ENCODE data around the gene FRMD5. TPM values are rescaled to one million over a fixed set of nuclear protein-coding genes. Genes with fewer than 3 reads are reported as not detected.

The FRMD5 gene
- total RNA-seq, 1 donor from 2014 or later, result 4.3 TPM

- no peak for DNase-seq (ENCODE audit: low read depth)
Observed at GRCh38 chr15:44093836-44094235, 101.2 kb downstream of the FRMD5 start.

DNA sequence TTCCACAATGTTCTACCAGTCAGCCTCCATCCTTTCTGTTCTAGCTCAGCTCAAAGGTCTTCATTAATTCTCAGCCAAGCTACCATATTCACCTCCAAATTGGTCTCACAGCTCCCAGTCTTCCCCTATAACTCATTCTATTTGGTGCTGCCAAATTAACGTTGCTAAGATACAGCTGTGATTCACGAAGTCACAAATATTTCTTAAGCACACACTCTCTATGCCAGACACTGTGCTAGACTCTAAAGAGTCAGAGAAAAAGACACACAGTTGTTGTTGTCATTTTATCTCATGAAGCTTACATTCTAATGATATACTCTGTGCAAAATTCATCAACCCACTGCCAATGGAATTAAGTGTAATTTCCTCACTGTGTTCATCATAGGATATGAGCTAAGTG lies 102.8 kb downstream of the FRMD5 start:
- DNase-seq (ENCODE audit: low read depth), result peak; percentile 44

DNA sequence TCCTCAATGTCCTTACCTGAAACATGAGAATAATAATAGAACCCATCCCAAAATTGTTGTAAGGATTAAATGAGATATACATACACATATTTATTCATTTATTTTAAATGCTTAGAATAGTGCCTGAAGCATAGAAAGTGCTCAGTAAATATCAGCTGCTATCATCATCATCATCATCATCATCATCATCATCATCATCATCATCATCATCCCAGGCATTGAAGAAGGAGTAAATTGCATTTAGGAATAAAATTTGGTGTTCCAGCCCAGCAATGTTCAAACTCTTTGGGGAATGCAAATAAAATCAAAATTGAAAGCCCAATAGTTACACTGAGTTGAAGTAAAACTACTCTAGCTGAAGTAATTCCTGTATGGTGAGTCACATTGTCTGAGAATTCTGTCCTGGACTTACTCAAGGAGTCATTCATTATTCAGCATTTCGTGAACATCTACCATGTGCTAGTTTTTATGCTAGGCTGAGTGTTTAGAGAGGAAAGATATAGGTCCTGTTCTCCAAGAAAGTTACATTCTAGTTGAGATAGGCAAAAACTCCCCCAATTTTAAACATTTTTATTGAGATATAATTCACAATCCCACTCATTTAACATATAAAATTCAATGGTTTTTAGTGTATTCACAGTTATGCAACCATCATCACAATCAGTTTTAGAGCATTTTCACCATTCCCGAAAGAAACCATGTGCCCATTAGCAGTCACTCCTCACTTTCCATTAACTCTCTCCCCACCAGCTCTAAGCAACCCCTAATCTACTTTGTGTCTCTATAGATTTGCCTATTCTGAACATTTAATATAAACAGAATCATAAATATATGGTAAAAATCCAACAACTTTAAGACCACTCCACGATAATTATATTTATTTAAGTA lies 107.2 kb downstream of the FRMD5 start:
- DNase-seq (ENCODE audit: low read depth), result peak; percentile 93

GRCh38 chr15:44084770-44085169 lies 110.3 kb downstream of the FRMD5 start:
- DNase-seq (ENCODE audit: low read depth), result no peak

DNA sequence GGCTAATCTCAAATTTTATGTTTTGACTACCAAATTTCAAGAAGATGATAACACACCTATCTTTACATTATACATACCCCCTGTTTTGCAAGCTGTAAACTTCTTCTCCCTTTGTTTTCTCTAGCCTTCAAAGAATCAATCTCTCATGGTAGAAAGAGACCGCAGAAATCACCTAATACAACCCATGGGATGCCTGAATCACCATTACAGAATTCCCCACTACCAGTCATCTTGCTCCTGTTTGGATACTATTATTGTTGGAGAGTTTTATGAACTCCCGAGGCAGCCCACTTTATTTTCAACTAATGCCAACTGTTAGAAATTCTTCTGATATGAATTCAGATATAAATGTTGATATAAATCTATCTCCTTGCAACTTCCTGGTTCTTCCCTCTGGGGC lies 110.9 kb downstream of the FRMD5 start:
- DNase-seq (ENCODE audit: low read depth), result no peak

DNA sequence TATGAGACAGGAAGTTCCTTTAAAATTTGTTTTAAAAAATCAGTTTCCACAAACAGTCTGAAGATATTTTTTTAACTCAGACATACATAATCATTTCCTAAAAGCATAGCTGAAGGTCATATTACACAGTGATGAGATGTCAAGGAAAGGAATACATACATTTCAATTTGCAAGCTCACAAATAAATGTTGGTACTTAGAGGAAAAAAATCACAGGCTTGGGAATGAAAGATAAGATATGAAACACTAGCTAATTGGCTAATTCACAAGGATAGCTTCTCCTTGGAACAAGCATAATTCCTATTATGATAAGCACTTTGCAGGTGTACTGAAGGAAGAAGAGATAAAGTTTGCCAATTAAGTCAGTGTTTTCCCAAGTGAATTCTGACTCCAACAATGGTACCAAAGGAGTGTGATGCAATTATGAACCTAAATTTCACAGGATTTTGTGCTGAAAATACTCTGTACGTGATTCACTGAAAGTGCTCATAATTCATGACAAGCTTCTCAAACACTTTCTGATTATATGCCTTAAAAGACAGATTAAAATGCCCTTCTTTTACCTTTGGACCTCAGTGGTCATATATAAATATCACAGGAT lies 112.4 kb downstream of the FRMD5 start:
- DNase-seq (ENCODE audit: low read depth), result no peak

DNA sequence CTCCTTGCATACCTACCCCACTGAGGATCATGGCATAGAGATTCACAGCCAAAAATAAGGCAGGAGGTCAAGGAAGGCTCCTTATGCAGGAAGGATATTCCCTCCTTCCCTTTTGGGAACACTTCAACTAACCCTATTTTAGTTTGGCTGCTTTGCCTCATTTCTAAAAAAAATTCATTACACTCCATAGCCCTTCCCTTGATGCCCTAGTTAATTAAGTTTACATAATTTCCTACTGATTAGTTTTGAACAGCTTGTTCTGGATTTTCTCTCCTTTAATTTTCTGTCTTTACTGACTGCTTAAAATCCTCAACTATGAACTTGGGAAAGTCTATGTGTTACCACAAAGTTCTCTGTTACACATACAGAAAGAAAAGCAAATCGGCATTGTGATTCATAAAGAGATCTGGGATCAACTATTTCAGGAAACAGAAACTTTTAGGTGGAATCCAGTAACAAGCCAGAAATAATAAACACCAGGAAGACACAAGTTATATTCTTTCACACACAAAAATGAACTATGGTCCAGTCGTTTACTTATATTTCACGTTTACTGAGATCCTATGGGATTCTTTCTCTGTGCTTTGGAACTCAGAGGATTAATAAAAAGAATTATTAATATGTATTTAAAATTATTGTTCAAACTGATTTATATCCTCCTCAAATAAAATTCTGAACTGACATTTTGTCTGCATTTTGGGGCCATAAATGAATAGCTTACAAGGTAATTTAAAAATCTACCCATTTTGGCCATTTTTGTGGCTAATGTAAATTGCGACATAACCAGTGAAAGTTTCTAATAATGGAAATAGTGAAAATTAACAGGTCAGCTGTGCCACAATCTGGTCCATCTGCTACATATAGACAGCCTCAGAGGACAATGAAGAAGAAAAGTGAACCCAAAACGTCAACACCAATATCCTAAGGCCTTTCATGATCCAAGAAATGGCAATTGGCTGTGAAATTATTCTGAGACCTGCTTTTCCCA lies 113.8 kb downstream of the FRMD5 start:
- no peak for DNase-seq (ENCODE audit: low read depth)

- DNase-seq (ENCODE audit: low read depth), result no peak
Observed at GRCh38 chr15:44075535-44075934, 119.5 kb downstream of the FRMD5 start.

GRCh38 chr15:44069489-44069888 lies 125.6 kb downstream of the FRMD5 start:
- DNase-seq (ENCODE audit: low read depth), result no peak

GRCh38 chr15:44068347-44068746 lies 126.7 kb downstream of the FRMD5 start:
- no peak for DNase-seq (ENCODE audit: low read depth)

GRCh38 chr15:44066211-44066827 lies 128.8 kb downstream of the FRMD5 start:
- peak; percentile 64 for DNase-seq (ENCODE audit: low read depth)

DNA sequence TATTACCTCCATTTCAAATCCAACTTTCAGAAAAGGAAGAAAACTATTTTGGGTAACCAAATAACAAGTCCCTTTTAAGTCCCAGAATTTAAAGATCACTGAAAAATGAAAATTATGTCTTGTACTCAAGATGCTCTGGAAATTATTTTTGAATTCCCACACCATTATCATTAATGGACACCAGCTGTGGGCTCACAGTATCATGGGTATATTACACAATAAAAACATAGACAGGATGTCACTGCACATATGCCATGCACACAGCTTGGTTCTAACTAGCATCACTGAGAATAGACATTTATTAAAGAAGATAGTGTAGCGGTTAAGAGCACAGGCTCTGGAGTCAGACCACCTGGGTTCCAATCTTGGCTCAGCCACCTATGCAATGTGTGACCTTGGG lies 130.4 kb downstream of the FRMD5 start:
- no peak for DNase-seq (ENCODE audit: low read depth)

- DNase-seq (ENCODE audit: low read depth), result no peak
Observed at GRCh38 chr15:44058126-44058525, 136.9 kb downstream of the FRMD5 start.

- DNase-seq (ENCODE audit: low read depth), result no peak
Observed at GRCh38 chr15:44045661-44046060, 149.4 kb downstream of the FRMD5 start.

DNA sequence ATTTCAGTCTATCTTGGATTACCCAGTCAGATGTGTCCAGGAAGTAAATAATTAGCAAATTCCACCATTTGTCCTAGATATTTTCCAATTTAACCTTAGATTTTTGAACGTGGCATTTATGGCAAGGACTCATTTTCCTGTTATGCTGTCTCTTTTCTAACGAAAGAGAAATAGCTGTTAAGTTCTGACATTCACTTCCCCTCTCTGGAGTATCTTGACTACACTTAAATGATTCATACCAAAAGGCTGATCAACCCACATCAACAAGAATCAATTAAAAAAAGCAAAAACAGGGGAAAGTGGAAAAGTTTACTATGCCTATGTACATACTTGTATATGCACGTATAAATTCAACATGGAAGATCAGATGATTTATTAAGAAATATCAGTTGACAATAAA lies 149.9 kb downstream of the FRMD5 start:
- no peak for DNase-seq (ENCODE audit: low read depth)

DNA sequence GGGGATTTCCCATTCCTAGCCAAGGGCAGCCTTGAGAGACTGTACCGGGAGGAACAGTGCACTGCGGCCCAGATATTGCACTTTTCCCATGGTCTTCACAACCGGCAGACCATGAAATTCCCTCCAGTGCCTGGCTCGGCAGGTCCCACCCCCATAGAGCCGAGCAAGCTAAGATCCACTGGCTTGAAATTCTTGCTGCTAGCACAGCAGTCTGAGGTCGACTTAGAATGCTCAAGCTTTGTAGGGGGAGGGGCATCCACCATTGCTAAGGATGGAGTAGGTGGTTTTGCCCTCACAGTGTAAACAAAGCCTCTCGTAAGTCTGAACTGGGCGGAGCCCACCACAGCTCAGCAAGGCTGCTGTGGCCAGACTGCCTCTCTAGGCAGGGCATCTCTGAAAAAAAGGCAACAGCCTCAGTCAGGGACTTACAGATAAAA lies 156.3 kb downstream of the FRMD5 start:
- DNase-seq (ENCODE audit: low read depth), result peak; percentile 95

- no peak for DNase-seq (ENCODE audit: low read depth)
Observed at GRCh38 chr15:44035781-44036699, 159.0 kb downstream of the FRMD5 start.

DNA sequence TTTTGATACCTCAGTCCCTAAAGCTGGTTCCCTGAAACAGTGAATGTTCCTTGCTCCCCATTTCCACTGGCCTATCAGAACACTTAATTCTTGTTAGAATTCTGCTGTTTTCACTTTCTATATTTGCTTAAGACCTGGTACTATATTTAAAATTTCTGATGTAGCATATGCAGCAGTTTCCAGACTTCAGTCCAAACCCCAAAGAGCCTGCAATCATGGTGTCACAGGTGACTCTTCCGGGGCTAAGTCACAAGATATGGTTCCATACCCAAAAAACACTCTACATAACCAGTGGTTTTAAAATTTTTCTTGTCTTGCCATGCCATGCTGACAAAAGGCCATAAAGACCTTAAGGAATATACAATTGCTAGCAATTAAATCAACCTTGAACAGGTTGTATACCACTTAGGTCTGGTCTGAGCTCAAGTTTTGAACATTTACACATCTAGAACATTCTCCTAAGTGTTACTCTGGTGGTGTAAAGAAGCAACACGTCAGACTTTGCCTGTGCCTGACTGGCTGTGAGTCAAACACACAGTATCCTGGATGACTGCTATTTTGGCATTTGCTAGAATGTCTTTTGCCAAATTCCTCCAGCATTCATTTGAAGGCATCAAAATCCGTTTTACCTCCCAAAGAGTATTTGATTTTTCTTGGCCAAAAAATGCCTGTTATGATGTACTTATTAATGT lies 160.0 kb downstream of the FRMD5 start:
- peak; percentile 64 for DNase-seq (ENCODE audit: low read depth)

- peak; percentile 76 for DNase-seq (ENCODE audit: low read depth)
Observed at GRCh38 chr15:44034334-44034733, 160.7 kb downstream of the FRMD5 start.

DNA sequence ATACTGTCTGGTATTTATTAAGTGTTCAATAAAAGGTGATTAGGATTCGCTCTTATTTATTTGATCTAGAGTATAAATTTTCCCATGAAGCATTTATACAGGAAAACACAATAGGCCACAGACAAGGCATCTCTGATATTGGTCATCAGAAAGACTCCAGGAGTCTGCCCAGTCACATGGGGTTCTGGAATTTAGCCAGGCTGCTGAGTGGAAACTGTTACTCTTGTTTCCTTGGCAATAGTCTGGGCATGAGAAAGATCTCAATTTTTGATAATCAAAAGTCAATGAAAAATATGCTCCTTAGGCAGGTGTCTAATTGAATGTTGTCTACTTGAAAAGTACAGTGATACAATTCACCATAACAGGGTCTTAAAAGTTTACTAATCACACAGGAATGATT lies 161.2 kb downstream of the FRMD5 start:
- DNase-seq (ENCODE audit: low read depth), result peak; percentile 78

Data from renal cortical epithelial cell (primary cell).